ENCODE measurements around the gene CENPQ. TPM values are rescaled to one million over a fixed set of nuclear protein-coding genes. Genes with fewer than 3 reads are reported as not detected.
A peak's percentile ranks its signal among the peaks of the same experiment; 100 is the strongest.
"Not testable (repeated sequence)": the region's sequence is repeated elsewhere in the genome, so short reads cannot be mapped to it uniquely, and the experiment has no call there.

CENPQ gene, protein sequence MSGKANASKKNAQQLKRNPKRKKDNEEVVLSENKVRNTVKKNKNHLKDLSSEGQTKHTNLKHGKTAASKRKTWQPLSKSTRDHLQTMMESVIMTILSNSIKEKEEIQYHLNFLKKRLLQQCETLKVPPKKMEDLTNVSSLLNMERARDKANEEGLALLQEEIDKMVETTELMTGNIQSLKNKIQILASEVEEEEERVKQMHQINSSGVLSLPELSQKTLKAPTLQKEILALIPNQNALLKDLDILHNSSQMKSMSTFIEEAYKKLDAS
- 12.0 and 12.5 TPM in 2 replicates for total RNA-seq (2014; rRNA removed; shearing (Covaris generic); ENCODE audit: low replicate concordance)

DNA sequence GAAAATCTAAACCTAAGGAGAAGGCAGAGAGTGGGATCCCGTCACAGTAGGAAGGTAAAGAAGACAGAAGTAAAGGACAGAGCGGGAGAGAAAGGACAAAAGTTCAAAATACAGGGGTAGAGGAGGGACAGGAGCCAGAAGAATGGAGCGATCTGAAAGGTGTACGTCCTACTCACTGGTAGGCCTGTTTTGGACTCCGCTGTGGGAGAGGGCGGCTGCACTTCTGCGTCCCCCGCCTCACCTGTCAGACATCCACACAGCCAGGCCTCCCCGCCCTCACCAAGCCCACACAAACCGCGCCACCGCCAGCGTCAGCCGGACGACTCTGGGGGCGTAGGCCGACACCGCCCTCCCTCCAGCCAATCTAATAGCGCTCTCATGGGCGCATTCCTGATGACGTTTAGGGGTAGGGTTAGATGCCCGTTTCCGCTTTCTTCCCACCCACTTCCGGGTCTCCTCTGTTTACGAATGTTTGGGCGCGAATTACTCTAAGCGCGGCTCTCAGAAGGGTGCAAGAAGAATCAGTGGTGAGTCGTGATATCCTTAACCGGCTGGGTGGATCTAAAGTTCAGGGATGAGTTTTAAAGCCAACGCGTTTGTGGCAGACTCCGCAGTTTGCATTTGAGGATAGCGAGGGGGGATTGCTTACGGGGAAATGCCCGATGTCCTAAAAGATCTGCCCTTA, at the start of gene CENPQ, which contains the start of gene MMUT:
CENPQ (plus strand) TSS at position 444 of the 685 bp plus-strand sequence. CDS start 6,807 bp downstream, outside the sequence.
MMUT (minus strand) TSS at position 327 of the 685 bp plus-strand sequence. CDS start 3,787 bp downstream, outside the sequence.
- Histone ChIP-seq H3K9me3 (no peaks in the 10 kb centered on the region), H3K27me3 (no peaks in the 10 kb centered on the region), H3K4me3 (peak within 1 kb of the TSS; percentile 94), H3K36me3 (no peaks in the 10 kb centered on the region)
- peak; percentile 96 for DNase-seq

DNA sequence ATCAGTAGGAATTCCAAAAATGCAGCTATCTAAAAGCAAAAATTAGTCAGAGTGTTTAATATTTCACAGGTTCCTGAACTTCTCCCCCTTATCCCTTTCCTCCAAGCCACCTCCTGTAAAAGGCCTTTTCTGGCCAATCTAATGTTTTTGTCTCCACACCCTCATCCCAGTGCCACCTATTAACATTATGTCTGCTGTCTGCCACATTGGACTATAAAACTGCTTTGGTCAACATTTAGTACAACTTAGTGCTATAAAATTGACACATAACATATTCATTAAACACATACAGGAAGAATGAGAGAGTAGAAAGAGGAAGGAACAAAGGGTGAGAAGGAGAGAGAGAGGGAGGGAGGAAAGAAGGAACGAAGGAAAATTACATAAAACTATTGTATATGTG, 47.8 kb upstream of the CENPQ start:
- DNase-seq, result no peak
- Histone ChIP-seq H3K36me3 (no peaks in the 10 kb centered on the region), H3K27me3 (no peaks in the 10 kb centered on the region), H3K9me3 (no peaks in the 10 kb centered on the region; the same call in 1 of the 2 replicates), H3K4me3 (no peak overlapping the region)

DNA sequence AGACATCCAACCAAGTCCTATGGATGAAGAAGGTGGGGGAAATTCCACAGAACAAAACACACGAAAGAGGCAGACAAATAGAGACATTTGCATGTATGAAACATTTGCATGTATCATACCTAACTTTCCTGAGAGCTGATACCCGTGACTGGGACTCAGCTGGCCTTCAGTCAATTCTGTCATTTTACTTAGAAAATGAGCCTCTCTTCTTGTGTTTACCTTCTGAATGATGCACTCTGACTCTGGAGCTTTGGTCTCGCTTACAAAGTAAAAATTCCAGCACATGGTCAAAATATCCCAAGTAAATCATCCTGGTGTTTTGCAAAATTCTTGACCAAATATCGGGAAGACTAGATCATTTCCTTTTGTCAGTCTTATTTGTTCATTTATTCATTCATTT, 47.0 kb upstream of the CENPQ start:
- DNase-seq, result no peak
- no peaks in the 10 kb centered on the region for H3K27me3 ChIP-seq
- H3K9me3 ChIP-seq, result no peaks in the 10 kb centered on the region; the same call in 1 of the 2 replicates
- no peaks in the 10 kb centered on the region for H3K36me3 ChIP-seq
- no peak overlapping the region for H3K4me3 ChIP-seq

DNA sequence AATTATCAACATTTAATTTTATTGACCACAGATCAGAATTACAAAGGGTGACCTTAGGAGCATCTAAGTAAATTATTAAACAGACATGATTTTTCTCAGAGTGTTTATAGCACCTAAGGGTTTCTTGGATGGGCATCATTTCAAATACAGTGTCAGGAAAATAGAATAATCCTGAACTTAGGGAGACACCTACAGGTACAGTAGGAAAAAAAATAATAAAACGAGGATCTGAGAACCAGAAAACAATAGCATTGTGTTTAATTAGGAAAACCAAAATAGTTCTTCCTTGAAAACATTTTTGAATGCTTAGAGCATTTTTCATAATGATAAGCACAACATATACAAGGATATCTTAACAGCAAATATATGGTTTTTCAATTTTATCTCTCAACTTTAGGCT, 39.4 kb upstream of the CENPQ start:
- Histone ChIP-seq H3K9me3 (no peaks in the 10 kb centered on the region), H3K36me3 (no peaks in the 10 kb centered on the region), H3K4me3 (no peak overlapping the region), H3K27me3 (no peaks in the 10 kb centered on the region)
- DNase-seq, result no peak

DNA sequence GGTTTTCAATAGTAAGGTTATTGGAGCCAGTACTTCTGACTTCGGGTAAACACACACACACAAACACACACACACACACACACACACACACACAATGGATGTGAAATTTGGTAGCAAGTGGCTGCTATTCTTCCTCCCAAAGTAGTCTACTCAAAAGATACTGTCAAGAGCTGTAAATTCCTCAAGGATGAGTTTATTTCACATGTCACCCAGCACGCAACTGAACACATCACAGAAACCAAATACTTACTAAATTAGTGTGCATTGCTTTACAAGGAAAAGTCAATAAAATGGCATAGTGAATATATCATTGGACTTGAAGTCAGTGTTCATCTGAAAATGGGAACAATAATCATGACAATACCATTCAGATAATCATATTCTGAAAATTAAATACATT, 33.0 kb upstream of the CENPQ start:
- Histone ChIP-seq H3K36me3 (peaks cover 15% of the 10 kb centered on the region), H3K4me3 (no peak overlapping the region), H3K27me3 (no peaks in the 10 kb centered on the region), H3K9me3 (no peaks in the 10 kb centered on the region)
- DNase-seq, result no peak

DNA sequence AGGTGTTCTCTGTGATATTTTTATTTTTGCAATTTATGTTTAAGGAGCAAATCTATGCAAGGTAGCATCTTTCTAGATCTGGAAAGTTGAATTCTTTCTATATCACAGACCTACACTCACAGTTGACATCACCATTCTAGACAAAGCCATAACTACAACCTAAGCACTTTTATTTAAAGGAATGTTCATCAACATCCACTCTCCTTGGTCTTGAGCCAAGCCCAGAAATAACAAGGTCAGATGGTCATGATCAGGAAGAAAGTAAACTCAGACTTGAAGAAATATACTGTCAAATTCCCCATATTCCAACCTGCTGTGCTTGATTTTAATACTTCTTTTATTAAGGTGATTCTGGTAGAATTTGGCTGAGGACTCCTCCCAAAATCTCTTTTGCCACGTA, 32.3 kb upstream of the CENPQ start:
- Histone ChIP-seq H3K36me3 (peaks cover 20% of the 10 kb centered on the region), H3K4me3 (no peak overlapping the region), H3K9me3 (no peaks in the 10 kb centered on the region), H3K27me3 (no peaks in the 10 kb centered on the region)
- no peak for DNase-seq

DNA sequence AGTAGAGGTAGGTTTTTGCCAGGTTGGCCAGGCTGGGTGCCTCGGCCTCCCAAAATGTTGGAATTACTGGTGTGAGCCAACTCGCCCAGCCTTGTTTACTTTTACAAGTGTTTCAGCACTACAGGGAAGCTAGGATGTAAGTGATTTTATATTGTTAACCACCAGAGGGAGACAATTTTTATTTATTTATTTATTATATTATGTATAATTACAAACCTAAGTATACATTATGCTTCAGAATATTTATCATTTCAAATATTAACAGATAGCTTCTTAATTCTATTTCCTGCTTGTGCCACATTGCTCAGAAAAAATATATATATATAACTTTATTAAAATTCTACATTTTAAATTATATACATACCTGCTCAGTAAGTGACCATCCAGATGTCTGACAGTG, 9.9 kb upstream of the CENPQ start:
- H3K4me3 ChIP-seq, result no peak overlapping the region
- H3K36me3 ChIP-seq, result peaks cover 5% of the 10 kb centered on the region
- H3K27me3 ChIP-seq, result no peaks in the 10 kb centered on the region
- H3K9me3 ChIP-seq, result no peaks in the 10 kb centered on the region
- DNase-seq, result no peak

DNA sequence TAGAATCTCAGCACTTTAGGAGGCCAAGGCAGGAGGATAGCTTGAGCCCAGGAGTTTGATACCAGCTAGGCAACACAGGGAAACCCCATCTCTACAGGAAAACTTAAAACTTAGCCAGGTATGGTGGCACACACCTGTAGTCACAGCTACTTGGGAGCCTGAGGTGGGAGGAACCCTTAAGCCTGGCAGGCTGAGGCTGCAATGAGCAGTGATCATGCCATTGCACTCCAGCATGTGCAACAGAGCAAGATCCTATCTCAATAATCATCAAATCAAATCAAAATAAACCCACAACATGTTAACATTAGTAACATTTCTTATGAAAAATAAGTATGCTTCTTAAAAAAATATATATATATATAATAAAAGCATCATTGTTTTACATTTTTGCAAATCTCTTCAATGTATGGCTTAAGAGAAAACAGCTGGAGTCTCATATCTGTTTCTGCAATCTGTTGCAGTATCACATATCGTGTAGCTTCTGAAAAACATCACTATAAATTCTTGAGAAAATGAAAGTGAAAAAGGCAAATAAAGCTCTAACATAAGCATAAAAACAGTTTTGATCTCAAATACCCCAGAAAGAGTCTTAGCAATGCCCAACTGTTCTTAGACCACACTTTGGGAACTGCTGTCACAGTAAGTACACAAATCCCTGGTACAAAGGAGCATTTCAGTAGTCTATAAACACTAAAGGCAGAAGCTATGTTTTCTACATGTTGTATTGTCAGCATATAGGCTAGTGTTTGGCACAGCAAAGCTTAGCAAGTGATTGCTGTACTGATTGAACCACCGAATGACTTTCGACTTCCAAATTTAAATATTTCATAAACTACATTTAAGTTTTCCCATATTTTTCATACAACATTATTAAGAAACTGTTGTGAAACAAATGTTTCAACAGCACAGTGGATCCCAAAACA, 8.1 kb upstream of the CENPQ start:
- Histone ChIP-seq H3K9me3 (no peaks in the 10 kb centered on the region), H3K4me3 (no peak overlapping the region), H3K36me3 (peaks cover 3% of the 10 kb centered on the region; the same call in 1 of the 2 replicates), H3K27me3 (no peaks in the 10 kb centered on the region)
- DNase-seq, result no peak

DNA sequence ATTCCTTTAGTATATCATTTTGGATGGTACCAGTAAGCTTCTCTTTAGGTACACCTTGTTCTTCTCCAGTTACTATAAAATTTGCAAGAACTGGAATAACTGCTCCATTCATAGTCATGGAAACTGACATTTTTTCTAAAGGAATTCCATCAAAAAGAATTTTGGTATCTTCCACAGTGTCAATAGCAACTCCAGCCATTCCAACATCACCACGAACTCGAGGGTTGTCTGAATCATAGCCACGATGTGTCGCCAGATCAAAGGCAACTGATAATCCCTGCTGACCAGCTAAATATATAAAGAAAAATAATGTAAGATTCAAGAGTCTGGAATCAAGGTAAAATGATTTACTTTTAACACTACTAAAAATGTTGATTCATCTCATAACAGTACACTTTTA, 5.4 kb upstream of the CENPQ start:
- H3K36me3 ChIP-seq, result peaks cover 3% of the 10 kb centered on the region; the same call in 1 of the 2 replicates
- no peak for DNase-seq
- no peaks in the 10 kb centered on the region for H3K9me3 ChIP-seq
- no peak overlapping the region for H3K4me3 ChIP-seq
- no peaks in the 10 kb centered on the region for H3K27me3 ChIP-seq

DNA sequence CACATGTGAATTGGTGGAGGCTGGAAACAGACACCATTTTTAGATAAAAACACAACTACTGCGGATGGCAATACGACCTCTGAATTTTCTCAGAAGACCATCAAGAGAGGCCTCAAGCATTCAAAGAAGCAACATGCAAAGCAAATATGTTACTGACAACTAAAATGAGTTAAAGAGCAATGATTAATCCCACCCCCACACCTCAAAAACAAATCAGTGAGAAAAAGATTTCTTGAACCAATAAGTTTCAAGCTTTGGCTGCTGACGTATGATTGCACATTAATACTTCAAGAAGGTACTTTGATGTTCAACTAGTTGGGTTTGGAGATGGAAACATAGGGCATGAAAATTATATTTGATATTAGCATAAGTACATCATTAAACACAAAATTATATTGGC, 1.1 kb upstream of the CENPQ start:
- Histone ChIP-seq H3K27me3 (no peaks in the 10 kb centered on the region), H3K4me3 (peak overlapping the region; percentile 94), H3K9me3 (no peaks in the 10 kb centered on the region), H3K36me3 (peaks cover 3% of the 10 kb centered on the region; the same call in 1 of the 2 replicates)
- no peak for DNase-seq

DNA sequence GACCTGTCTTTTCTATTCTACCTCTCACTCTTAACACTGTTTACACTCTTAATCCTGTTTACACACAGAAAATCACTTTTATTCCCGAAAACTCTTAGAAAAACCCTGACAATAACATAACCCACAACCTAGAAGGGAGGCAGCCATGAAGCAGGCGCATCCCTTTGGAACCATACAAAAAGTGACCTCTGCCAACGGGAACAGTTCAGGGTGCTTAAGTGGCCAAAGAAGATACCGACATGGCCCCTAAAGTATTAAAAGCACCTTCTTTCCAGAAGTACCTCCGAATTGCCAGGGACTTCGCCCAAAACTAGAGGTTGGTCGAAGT, 607 bp upstream of the CENPQ start:
- no peak for DNase-seq
- peaks cover 2% of the 10 kb centered on the region; the same call in 1 of the 2 replicates for H3K36me3 ChIP-seq
- no peaks in the 10 kb centered on the region for H3K27me3 ChIP-seq
- H3K9me3 ChIP-seq, result no peaks in the 10 kb centered on the region
- peak overlapping the region; percentile 94 for H3K4me3 ChIP-seq

DNA sequence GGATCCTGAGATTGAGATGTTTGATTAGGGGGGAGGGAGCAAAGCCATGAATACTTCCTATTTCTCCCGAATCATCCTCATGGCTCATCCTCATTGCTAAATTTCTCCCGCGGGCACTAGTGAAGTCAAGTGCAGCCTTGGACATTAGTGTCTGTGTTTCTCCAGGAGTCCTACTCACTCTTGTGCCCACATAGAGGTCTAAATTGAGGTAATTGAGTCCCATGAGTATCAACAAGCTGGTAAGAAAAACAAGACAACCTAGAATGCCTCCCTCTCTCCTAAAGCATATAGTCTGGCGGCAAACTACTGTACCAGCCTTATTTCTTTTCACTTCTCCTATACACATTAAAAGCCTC, 420 bp downstream of the CENPQ start:
- H3K27me3 ChIP-seq, result no peaks in the 10 kb centered on the region
- H3K36me3 ChIP-seq, result no peaks in the 10 kb centered on the region
- DNase-seq, result no peak
- H3K9me3 ChIP-seq, result no peaks in the 10 kb centered on the region
- peak overlapping the region; percentile 94 for H3K4me3 ChIP-seq

DNA sequence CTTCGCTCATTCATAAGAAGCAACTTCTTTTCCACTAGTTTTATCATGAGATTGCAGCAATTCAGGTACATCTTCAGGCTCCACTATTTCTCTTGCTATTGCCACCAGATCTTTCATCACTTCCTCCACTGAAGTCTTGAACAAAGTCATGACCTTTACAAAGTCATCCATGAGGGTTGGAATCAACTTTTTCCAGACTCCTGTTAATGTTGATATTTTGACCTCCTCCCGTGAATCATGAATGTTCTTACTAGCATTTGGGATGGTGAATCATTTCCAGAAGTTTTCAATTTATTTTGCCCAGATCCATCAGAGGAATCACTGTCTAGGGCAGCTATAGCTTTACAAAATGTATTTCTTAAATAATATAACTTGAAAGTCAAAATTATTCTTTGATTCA, 1.5 kb downstream of the CENPQ start:
- no peaks in the 10 kb centered on the region for H3K9me3 ChIP-seq
- peak overlapping the region; percentile 94; the same call in 1 of the 2 replicates for H3K4me3 ChIP-seq
- no peaks in the 10 kb centered on the region for H3K27me3 ChIP-seq
- DNase-seq, result no peak
- no peaks in the 10 kb centered on the region for H3K36me3 ChIP-seq

DNA sequence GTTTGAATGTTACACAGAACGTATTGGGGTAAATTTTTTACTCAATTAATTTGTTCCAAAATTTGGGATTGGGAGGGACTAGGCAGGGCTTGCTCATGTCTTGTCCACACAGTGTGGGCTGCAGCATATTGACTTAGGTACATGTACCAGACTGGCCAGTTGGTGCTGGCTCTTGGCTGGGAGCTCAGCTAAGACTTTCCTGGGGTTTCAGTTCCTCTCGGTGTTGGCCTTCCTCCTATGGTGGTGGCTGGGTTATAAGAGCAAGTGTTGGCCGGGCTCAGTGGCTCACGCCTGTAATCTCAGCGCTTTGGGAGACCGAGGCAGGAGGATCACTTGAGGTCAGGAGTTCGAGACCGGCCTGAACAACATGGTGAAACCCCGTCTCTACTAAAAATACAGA, 4.9 kb downstream of the CENPQ start:
- Histone ChIP-seq H3K4me3 (no peak overlapping the region), H3K9me3 (no peaks in the 10 kb centered on the region), H3K36me3 (peaks cover 27% of the 10 kb centered on the region), H3K27me3 (no peaks in the 10 kb centered on the region)
- no peak for DNase-seq

DNA sequence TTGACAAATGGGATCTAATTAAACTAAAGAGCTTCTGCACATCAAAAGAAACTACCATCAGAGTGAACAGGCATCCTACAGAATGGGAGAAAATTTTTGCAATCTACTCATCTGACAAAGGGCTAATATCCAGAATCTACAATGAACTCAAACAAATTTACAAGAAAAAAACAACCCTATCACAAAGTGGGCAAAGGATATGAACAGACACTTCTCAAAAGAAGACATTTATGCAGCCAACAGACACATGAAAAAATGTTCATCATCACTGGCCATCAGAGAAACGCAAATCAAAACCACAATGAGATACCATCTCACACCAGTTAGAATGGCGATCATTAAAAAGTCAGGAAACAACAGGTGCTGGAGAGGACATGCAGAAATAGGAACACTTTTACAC, 13.4 kb downstream of the CENPQ start:
- not testable (repeated sequence) for DNase-seq, H3K9me3 ChIP-seq, H3K27me3 ChIP-seq, H3K4me3 ChIP-seq
- peaks cover 52% of the 10 kb centered on the region for H3K36me3 ChIP-seq

DNA sequence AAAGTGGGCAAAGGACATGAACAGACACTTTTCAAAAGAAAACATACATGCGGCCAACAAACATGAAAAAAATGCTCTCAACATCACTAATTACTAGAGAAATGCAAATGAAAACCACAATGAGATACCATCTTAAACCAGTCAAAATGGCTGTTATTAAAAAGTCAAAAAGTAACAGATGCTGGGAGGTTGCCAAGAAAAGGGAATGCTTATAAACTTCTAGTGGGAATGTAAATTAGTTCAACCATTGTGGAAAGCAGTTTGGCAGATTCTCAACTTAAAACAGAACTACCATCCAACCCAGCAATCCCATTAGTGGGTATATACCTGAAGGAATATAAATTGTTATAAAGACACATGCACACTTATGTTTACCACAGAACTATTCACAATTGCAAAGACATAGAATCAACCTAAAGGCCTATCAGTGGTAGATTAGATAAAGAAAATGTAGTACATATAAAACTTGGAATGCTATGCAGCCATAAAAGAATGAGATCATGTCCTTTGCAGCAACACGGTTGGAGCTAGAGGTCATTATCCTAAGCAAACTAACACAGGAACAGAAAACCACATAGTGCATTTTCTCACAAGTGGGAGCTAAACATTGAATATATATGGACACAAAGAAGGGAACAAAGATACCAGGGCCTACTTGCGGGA, 16.3 kb downstream of the CENPQ start:
- DNase-seq, result no peak
- peaks cover 24% of the 10 kb centered on the region for H3K36me3 ChIP-seq
- H3K27me3 ChIP-seq, result no peaks in the 10 kb centered on the region
- H3K4me3 ChIP-seq, result no peak overlapping the region
- H3K9me3 ChIP-seq, result no peaks in the 10 kb centered on the region

DNA sequence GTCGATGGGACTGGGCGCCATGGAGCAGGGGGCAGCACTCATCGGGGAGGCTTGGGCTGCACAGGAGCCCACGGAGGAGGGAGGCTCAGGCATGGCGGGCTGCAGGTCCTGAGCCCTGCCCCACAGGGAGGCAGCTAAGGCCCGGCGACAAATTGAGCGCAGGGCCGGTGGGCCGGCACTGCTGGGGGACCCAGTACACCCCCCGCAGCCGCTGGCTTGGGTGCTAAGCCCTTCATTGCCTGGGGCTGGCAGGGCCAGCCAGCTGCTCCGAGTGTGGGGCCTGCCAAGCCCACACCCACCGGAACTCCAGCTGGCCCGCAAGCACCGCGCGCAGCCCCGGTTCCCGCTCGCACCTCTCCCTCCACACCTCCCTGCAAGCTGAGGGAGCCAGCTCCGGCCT, 18.7 kb downstream of the CENPQ start:
- not testable (repeated sequence) for H3K4me3 ChIP-seq, H3K9me3 ChIP-seq, H3K27me3 ChIP-seq, DNase-seq
- peaks cover 14% of the 10 kb centered on the region for H3K36me3 ChIP-seq
